Stomach smooth muscle (tissue), 2 donors: ENCODE measurements around the gene ZNF597.
A peak's percentile ranks its signal among the peaks of the same experiment; 100 is the strongest.

Experiments used
- H3K27ac ChIP-seq: one replicate; pipeline ENCODE4 v1.7.0; 2013; ENCODE audit warnings: mild to moderate bottlenecking, low read length, inconsistent platforms
- H3K27me3 ChIP-seq, 2 donors: one replicate each; pipeline ENCODE4 v1.7.0; 2013; ENCODE audit warnings: low read length in 2 of 2; ENCODE audit not compliant: insufficient read depth in 2 of 2, control insufficient read depth in 1 of 2
- H3K36me3 ChIP-seq, 2 donors: one replicate each; pipeline ENCODE4 v1.7.0; 2013; ENCODE audit warnings: low read length in 2 of 2; ENCODE audit not compliant: control insufficient read depth in 2 of 2, insufficient read depth in 2 of 2
- H3K4me1 ChIP-seq: one replicate; pipeline ENCODE4 v1.7.0; 2013; ENCODE audit warnings: low read length; ENCODE audit not compliant: control insufficient read depth, insufficient read depth
- H3K4me3 ChIP-seq, 2 donors: one replicate each; pipeline ENCODE4 v1.7.0; 2013; ENCODE audit warnings: low read length in 2 of 2
- H3K9ac ChIP-seq, 2 donors: one replicate each; pipeline ENCODE4 v1.7.0; 2013; ENCODE audit warnings: low read length in 2 of 2, mild to moderate bottlenecking in 1 of 2
- H3K9me3 ChIP-seq, 2 donors: one replicate each; pipeline ENCODE4 v1.7.0; 2013; ENCODE audit warnings: low read length in 2 of 2; ENCODE audit not compliant: control insufficient read depth in 2 of 2
- donor health status: healthy.
- donor health status: Pancreatic carcinoma.

ZNF597 gene

GRCh38 chr16:3444032-3444388 lies 706 bp upstream of the ZNF597 start:
- peak overlapping the region; percentile 72 to 83 for H3K4me3 ChIP-seq
- peaks cover 0 to 3% of the 10 kb centered on the region in 2 donors for H3K9me3 ChIP-seq
- peak overlapping the region; percentile 72 to 86 for H3K9ac ChIP-seq
- H3K36me3 ChIP-seq: peaks cover 3% of the 10 kb centered on the region in 2 donors
- peak overlapping the region; percentile 55 for H3K27ac ChIP-seq
- H3K27me3 ChIP-seq: no peaks in the 10 kb centered on the region
- peaks cover 8% of the 10 kb centered on the region for H3K4me1 ChIP-seq

- Histone ChIP-seq H3K27ac (no peak overlapping the region), H3K4me1 (peaks cover 8% of the 10 kb centered on the region), H3K36me3 (peaks cover 0 to 12% of the 10 kb centered on the region in 2 donors), H3K9me3 (peaks cover 0 to 3% of the 10 kb centered on the region in 2 donors), H3K9ac (no peak overlapping the region), H3K27me3 (no peaks in the 10 kb centered on the region), H3K4me3 (no peak overlapping the region)
Observed at GRCh38 chr16:3439637-3440036, 3.7 kb downstream of the ZNF597 start.

- Histone ChIP-seq H3K27me3 (no peaks in the 10 kb centered on the region), H3K27ac (no peak overlapping the region), H3K9ac (no peak overlapping the region), H3K4me3 (no peak overlapping the region), H3K9me3 (no peaks in the 10 kb centered on the region), H3K4me1 (no peaks in the 10 kb centered on the region), H3K36me3 (peaks cover 8 to 12% of the 10 kb centered on the region in 2 donors)
Observed at GRCh38 chr16:3434373-3434772, 8.9 kb downstream of the ZNF597 start.

DNA sequence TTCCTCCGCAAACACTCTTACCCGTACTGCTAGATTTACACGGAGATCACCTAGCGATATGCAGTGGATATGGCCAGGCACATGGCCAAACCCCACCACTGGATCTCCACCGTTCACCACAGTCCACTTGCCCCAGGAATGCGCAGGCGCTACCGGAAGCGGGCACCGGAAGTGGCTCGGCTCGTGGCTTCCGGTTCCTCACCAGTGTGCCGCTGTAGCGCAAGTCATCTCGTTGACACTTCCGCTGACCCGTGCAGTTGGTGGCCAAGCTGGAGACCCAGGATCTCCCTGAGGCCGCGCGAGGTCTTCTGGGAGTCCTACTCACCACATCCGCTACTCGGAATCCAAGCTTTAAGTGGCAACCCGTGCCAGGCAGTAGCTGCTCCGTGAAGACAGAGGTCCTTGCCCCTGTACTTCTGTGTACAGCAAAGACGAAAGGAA lies 11.5 kb downstream of the ZNF597 start:
- peak overlapping the region; percentile 13 to 59 for H3K4me3 ChIP-seq
- no peaks in the 10 kb centered on the region for H3K4me1 ChIP-seq
- no peak overlapping the region for H3K27ac ChIP-seq
- H3K27me3 ChIP-seq: no peaks in the 10 kb centered on the region
- no peaks in the 10 kb centered on the region for H3K9me3 ChIP-seq
- H3K36me3 ChIP-seq: peaks cover 7 to 8% of the 10 kb centered on the region in 2 donors
- H3K9ac ChIP-seq: no peak overlapping the region

GRCh38 chr16:3413730-3414379 lies 29.4 kb downstream of the ZNF597 start:
- Histone ChIP-seq H3K27me3 (no peaks in the 10 kb centered on the region), H3K9me3 (peaks cover 31 to 70% of the 10 kb centered on the region in 2 donors), H3K9ac (no peak overlapping the region), H3K27ac (no peak overlapping the region), H3K36me3 (peaks cover 2 to 6% of the 10 kb centered on the region in 2 donors), H3K4me1 (no peaks in the 10 kb centered on the region), H3K4me3 (no peak overlapping the region)

GRCh38 chr16:3408561-3409197 lies 34.6 kb downstream of the ZNF597 start:
- H3K9me3 ChIP-seq: peaks cover 51 to 78% of the 10 kb centered on the region in 2 donors
- H3K4me1 ChIP-seq: peaks cover 4% of the 10 kb centered on the region
- peaks cover 50 to 54% of the 10 kb centered on the region in 2 donors for H3K36me3 ChIP-seq
- H3K27me3 ChIP-seq: no peaks in the 10 kb centered on the region
- H3K9ac ChIP-seq: no peak overlapping the region
- H3K4me3 ChIP-seq: peak overlapping the region; percentile 28 to 40
- no peak overlapping the region for H3K27ac ChIP-seq

- H3K36me3 ChIP-seq: peaks cover 40 to 43% of the 10 kb centered on the region in 2 donors
- H3K4me1 ChIP-seq: peaks cover 19% of the 10 kb centered on the region
- peaks cover 9 to 39% of the 10 kb centered on the region in 2 donors for H3K9me3 ChIP-seq
- peak overlapping the region; percentile 90 to 96 for H3K9ac ChIP-seq
- peak overlapping the region; percentile 73 for H3K27ac ChIP-seq
- H3K4me3 ChIP-seq: peak overlapping the region; percentile 74 to 92
- H3K27me3 ChIP-seq: no peaks in the 10 kb centered on the region
Observed at GRCh38 chr16:3401719-3402397, 41.4 kb downstream of the ZNF597 start.

DNA sequence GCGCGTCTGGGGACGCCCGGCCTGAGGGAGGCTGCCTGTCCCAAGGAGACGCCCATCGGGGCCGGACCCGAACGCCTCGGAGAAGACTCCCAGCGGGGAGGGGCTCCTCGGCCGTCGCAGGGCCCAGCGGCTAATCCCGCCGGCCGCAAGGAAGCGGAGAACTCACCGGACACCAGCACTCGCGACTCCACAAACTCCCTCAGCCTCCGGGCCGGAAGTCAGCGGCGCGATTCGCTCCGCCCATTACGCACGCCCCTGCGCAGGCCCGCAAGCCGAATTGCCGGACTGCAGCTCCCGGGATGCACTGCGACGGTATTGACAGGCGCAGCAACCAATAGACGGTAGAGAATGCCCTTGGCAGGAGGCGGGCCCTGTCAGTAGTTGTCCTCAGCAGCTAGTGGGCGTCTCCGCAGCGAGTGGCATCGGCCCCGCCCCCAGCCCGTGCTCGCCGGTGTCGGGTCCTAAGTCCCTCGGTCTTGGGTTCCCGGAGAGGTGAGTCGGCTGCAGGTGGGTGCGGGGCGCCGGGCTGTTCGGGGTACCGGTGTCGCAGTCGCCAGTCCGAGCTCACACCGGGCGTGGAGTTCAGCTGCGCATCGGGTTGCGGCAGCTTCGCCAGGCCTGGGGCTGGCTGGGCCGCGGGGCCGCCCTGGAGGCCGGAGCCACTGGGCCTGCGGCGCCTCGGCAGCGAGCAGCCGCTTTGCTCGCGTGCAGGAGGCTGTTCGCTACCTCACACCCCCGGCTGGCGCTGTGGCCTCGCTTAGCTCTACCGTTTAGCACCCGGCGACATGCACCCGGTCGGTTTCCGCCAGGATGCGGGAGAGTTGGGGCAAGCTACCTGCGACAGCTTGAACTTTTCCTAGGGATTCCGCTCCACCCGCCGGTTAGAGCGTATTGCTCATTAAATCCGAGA lies 42.3 kb downstream of the ZNF597 start, which contains the start of the genes ZNF174 and ZSCAN32:
Gene ZNF174 (plus strand): TSS at position 437 of the 910 bp plus-strand sequence. CDS start 790 bp downstream, outside the sequence.
Gene ZSCAN32 (minus strand): TSS at position 226 of the 910 bp plus-strand sequence. CDS start 3,447 bp downstream, outside the sequence.
- H3K36me3 ChIP-seq: peaks cover 41 to 43% of the 10 kb centered on the region in 2 donors
- H3K27ac ChIP-seq: peak within 1 kb of the TSS; percentile 73
- H3K9ac ChIP-seq: peak within 1 kb of the TSS; percentile 90 to 96
- H3K9me3 ChIP-seq: peaks cover 5 to 46% of the 10 kb centered on the region in 2 donors
- H3K4me1 ChIP-seq: peaks cover 19% of the 10 kb centered on the region
- no peaks in the 10 kb centered on the region for H3K27me3 ChIP-seq
- H3K4me3 ChIP-seq: peak within 1 kb of the TSS; percentile 74 to 92

- peak overlapping the region; percentile 90 to 96 for H3K9ac ChIP-seq
- peak overlapping the region; percentile 74 to 92 for H3K4me3 ChIP-seq
- H3K27ac ChIP-seq: peak overlapping the region; percentile 73
- peaks cover 19% of the 10 kb centered on the region for H3K4me1 ChIP-seq
- no peaks in the 10 kb centered on the region for H3K27me3 ChIP-seq
- peaks cover 37 to 39% of the 10 kb centered on the region in 2 donors for H3K36me3 ChIP-seq
- H3K9me3 ChIP-seq: peaks cover 6 to 47% of the 10 kb centered on the region in 2 donors
Observed at GRCh38 chr16:3400446-3400778, 42.9 kb downstream of the ZNF597 start.
